ENCODE measurements around the gene SLC4A4. TPM values are rescaled to one million over a fixed set of nuclear protein-coding genes. Genes with fewer than 3 reads are reported as not detected.
A peak's percentile ranks its signal among the peaks of the same experiment; 100 is the strongest.

SLC4A4 gene
- total RNA-seq, 1 donor from 2014 or later: 41.6 TPM

DNA sequence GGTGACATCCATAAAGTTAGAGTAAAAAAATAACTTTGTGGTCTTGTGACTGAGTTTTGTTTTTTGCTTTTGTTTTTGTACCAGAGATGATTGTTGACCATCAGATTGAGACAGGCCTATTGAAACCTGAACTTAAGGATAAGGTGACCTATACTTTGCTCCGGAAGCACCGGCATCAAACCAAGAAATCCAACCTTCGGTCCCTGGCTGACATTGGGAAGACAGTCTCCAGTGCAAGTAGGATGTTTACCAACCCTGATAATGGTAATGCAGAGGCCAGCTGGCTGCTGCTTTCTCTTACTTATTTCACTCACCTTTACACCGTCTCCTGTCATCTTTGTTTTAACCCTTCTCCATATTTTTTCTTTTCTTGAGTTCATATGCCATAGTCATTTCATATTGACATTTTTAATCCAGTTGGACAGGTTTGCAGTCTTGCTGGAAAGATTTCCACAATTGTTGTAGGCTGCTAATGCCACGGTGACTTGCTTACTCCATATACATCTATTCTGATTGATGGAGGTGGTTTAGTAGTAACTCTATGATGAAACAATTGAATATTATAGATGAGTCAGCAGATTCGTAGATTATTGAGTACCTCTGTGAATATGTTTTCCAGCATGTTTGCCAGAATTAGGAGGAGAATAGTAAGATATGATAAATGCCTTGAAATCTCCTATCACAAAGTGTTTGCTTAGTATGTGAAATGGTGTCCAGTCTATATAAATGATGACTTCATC, 18.3 kb downstream of the SLC4A4 start:
- DNase-seq (ENCODE audit: low read depth): no peak

GRCh38 chr4:71360844-71361243, 22.0 kb downstream of the SLC4A4 start:
- no peak for DNase-seq (ENCODE audit: low read depth)

- DNase-seq (ENCODE audit: low read depth): no peak
Measured at GRCh38 chr4:71361476-71361875, 22.7 kb downstream of the SLC4A4 start.

DNA sequence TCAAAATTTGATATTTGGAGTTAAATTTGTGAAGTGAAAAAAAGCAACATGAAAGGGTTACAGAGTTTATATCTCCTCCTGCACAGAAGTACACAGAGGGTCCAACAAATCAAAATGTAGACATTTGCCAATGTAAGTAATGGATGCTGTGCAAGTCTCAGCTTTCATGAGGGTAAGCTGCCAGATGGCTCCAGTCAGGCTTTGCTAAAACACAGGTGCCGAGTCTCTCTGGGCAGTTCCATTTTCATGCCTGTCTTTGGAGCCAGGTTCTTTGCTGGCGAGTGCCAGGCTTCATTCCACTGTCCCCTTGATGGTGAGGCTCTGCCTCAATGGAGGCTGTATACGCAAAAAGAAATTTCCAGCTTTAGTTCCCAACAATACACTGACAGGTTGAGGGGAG, 27.9 kb downstream of the SLC4A4 start:
- no peak for DNase-seq (ENCODE audit: low read depth)

- DNase-seq (ENCODE audit: low read depth): no peak
Measured at GRCh38 chr4:71367546-71367945, 28.7 kb downstream of the SLC4A4 start.

GRCh38 chr4:71368906-71369305, 30.1 kb downstream of the SLC4A4 start:
- no peak for DNase-seq (ENCODE audit: low read depth)

GRCh38 chr4:71369536-71369935, 30.7 kb downstream of the SLC4A4 start:
- DNase-seq (ENCODE audit: low read depth): no peak

DNA sequence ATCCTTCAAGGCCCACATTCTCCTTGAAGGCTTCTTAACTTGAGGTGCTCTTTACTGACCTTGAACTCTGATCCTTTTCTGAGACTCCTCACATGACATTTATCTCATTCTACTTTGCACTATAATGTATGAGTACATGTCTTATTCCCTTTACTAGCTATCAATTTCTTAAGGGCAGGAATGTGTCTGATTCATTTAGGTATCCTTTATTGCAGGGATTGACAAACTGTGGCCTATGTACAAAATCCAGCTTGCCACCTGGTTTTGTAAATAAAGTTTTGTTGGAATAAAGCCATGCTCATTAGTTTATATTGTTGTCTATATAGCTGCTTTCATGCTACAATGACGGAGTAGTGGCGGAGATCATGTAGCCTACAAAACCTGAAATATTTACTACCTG, 36.7 kb downstream of the SLC4A4 start:
- DNase-seq (ENCODE audit: low read depth): no peak

DNA sequence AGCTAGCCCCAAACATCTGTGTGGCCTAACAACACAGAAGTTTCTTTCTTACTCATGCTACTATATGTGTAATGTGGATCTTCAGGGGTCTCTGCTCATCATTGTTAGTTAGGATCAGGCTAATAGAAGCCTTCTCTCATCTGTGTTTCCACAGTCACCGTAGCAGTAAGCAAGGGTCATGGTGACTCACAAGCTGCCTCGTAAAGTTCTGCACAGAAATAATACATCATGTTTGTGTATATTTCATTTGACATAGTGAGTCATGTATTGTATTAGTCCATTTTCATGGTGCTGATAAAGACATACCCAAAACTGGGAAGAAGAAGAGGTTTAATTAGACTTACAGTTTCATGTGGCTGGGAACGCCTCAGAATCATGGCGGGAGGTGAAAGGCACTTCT, 38.7 kb downstream of the SLC4A4 start:
- DNase-seq (ENCODE audit: low read depth): peak; percentile 75

DNA sequence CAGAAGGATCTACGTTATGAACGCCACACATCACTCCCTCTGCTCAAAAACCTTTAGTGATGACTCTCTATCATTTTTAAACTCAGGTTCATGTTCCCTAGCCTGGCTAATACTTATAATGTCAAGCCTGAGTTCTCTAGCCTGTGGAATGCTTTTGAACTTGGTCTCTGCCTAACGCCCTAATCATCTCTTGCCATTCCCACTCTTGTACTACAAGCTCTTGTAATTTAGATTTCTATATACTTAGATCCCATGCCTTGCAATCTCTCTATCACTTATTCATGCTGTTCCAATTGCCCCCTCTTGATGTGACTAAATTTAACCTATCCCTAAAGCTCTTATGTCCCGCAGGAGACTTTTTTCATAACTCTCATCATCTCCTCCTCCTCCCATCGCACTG, 40.3 kb downstream of the SLC4A4 start:
- DNase-seq (ENCODE audit: low read depth): no peak

DNA sequence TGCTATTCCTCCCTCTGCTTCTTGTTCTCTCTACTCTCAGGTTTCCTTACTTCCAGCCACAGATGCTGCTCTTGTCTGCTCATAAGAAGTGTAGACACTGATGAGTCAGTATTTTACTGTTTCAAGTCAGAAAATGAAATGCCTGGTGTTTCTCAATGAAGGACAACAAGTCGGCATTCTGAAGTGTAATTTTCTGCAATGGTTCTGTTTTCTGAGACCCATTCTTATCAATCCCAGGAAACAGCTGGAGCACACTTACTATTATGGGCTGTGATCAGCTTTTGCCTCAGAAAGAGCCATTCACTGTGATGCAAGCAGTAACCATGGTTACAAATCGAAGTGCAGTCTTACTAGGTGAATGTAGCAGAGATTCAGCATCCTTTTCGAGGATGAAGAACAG, 42.0 kb downstream of the SLC4A4 start:
- DNase-seq (ENCODE audit: low read depth): peak; percentile 86

GRCh38 chr4:71382125-71382899, 43.5 kb downstream of the SLC4A4 start:
- no peak for DNase-seq (ENCODE audit: low read depth)

DNA sequence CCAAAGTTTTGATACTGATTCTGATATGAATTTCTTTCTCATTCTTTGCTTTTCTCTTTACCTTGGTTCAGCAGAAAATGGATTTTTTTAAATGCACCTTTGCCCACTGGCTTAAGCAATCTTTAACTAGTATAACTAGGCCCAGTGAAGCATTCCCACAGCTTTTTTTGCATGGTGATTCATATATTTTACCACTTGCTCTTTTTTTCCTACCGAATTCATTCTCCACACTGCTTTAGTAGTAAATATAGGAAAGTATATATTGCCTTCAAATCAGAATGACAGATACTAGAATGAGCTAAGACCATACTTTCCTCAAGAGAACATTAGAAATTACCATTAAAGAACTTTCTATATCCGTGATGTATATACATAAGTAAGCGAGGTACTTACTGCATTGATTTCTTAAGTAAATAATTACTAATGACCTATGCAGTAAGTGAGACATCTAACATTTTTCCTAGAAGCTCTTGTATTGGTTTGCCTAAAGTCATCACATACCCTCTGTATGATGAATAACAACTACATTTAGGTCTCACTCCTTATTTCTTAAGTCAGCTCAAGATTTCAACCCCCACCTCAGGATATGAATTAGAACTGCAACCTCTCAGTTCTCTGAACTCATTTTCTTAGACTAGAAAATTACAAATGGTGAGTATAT, 44.2 kb downstream of the SLC4A4 start:
- peak; percentile 90 for DNase-seq (ENCODE audit: low read depth)

DNA sequence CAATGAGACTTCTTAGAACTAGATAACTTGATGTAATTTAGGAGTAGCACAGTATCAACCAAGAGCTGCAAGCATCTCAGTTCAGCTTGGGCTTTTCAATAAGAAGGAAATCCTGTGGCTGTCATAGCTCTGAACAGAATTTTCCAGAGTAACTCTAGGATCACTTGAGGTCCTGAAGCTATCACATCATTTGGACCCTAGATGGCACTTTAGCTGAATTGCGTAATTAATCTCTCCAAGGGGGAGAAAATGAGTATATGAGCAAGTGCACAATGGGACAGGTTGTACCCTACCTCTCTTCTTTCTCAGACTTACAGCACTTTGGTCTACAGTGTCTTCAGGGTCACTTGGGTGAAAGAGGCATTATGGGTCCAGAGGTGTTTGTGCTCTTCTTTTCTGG, 45.2 kb downstream of the SLC4A4 start:
- DNase-seq (ENCODE audit: low read depth): peak; percentile 18

DNA sequence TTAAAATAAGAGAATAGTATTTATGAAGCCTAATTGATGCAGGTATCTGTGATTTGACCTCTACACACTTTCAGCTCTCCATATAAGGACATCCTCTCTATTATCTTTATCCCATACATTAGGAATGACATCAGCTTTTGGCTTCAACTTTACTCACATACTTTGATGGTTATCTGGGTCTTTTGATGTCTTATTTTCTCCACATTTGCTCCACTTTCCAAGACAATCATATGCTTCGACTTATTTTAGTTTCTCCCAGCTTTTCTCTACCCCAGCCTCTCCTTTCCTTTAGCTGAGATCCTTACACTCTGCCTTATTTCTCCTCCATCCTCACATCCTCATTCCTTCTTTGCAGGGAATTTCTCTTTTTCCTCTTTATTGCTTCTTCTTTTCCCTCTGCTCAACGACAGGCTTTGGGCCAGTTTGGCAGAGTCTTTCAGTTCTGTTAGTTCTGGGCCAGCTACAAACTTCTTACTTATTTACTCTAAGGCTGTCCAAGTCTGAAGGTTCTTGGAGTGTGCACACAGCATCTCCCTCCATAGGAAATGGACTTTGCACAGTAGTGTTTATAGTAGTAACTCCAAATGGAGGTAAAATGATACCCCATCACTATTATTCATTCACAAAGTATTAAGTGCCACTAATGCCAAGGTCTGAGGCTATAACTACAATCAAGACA, 50.5 kb downstream of the SLC4A4 start:
- DNase-seq (ENCODE audit: low read depth): peak; percentile 20

- DNase-seq (ENCODE audit: low read depth): no peak
Measured at GRCh38 chr4:71392109-71392508, 53.3 kb downstream of the SLC4A4 start.

GRCh38 chr4:71396382-71396781, 57.6 kb downstream of the SLC4A4 start:
- peak; percentile 57 for DNase-seq (ENCODE audit: low read depth)

- no peak for DNase-seq (ENCODE audit: low read depth)
Measured at GRCh38 chr4:71400810-71401209, 62.0 kb downstream of the SLC4A4 start.

DNA sequence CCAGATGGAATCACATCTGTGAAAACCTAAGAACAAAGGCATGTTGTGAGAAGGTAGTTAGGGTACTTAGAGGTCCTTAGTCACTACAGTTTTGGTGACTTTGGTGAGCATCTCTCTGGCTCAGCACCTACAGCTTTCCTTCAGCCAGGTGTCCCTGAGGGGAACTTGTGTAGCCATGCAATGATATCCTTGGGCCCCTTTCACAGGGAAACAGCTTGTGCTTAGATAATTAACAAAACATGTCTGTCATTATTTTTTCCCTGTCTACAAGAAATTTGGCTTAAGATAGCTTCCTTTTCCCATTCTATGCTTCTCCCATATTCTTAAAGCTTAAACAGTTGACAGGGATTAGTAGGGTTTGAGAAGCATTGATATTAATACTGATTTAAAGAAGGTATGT, 63.8 kb downstream of the SLC4A4 start:
- no peak for DNase-seq (ENCODE audit: low read depth)

- DNase-seq (ENCODE audit: low read depth): peak; percentile 31
Measured at GRCh38 chr4:71404049-71404448, 65.2 kb downstream of the SLC4A4 start.

- no peak for DNase-seq (ENCODE audit: low read depth)
Measured at GRCh38 chr4:71405791-71406190, 67.0 kb downstream of the SLC4A4 start.

GRCh38 chr4:71406459-71406963, 67.7 kb downstream of the SLC4A4 start:
- DNase-seq (ENCODE audit: low read depth): peak; percentile 79
